GM21528 (cell line): ENCODE data around the gene PRKG1.

ENCODE experiments used
- ATAC-seq: cut with Tn5 transposase; IDR thresholded peaks from one replicate; pipeline ENCODE4 v1.9.1; 2021; ENCODE audit warnings: mild to moderate bottlenecking, moderate library complexity; ENCODE audit not compliant: unreplicated experiment, low FRiP score

PRKG1 gene

GRCh38 chr10:51620131-51620530 lies 545.8 kb downstream of the PRKG1 start:
- peak; percentile 59 for ATAC-seq

- no peak for ATAC-seq
Observed at GRCh38 chr10:51624013-51624412, 549.7 kb downstream of the PRKG1 start.

DNA sequence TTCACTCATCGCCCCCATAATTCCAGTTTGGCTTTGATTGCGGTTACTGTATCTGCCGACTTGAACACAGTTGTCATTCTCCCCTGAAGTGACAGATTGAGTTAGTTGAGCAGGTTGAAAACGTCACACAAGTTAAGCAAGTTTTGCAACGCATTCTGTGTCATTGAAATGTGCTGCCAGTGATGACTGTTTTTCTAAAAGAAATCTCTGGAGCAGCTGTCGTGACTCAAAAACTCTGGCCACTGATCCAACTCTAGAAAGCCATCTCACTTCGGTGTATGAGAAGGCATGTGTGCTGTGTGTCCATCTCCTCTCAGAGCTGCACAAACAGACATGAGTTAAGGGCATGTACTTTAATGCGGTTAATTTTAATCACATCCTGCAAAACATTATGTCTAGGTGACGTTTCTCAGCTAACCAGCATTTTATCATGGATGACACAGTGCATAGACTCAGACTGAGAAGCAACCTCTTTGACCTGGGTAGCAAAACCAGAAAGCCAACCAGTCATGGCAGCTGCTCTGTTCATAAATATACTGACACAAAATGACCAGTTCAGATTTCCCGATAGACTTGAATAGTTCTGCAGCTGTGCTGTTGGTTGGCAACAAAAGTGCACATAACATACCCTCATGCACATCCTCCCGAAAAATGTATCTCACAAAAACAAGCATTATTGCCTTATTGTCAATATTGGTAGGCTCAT lies 555.8 kb downstream of the PRKG1 start:
- no peak for ATAC-seq

- ATAC-seq: no peak
Observed at GRCh38 chr10:51630640-51631005, 556.3 kb downstream of the PRKG1 start.

GRCh38 chr10:51635436-51635835 lies 561.1 kb downstream of the PRKG1 start:
- ATAC-seq: no peak

GRCh38 chr10:51638211-51638610 lies 563.9 kb downstream of the PRKG1 start:
- no peak for ATAC-seq

DNA sequence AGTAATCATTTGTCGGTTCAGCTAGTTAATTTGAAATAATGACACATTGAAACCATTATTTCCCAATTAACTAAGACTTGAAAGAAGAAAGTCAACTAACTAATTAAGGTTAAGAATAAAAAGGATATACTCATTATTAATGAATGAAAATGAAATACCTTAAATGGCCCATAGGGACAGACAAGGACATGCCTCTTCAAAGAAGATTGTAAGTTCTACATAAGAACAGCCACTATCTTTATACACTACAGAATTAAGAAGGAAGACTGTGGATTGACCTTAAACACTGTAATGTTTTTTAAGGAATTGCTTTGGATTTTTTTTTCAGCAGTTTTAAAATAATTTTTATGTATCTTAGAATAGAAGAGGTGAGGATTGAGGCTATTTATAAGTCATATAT lies 564.5 kb downstream of the PRKG1 start:
- no peak for ATAC-seq

DNA sequence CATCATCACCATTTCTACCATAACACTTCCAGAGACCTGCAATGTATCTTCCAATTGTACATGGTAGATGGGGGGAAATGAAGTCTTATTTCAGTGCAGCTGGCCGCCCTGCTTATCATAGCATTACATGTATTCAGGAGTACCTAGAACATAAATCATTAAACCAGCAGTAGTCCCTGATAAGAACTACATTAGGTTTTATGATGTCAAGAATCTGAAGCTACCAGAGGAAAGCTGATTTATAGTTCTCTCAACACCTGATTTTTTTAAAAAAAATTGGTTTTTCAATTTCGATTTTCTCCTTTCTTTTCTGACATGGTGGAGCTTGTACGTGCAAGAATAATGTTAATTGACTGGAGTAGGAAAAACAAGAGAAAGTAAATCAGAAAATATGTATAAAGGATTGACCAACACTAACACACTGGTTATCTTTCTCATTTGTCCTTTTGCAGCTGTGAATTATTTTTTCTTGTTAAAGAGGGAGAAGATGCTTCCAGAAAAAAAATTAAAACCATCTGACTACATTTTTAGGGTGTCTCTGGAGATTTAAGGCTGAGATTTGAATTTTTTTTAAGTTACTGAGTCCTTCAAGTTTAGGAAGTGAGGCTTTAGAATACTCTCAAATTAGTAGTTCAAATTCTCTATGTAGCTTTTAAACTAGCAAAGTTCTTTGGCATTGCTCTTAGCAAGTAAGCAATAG lies 566.0 kb downstream of the PRKG1 start:
- ATAC-seq: no peak

- ATAC-seq: no peak
Observed at GRCh38 chr10:51642581-51642980, 568.3 kb downstream of the PRKG1 start.

DNA sequence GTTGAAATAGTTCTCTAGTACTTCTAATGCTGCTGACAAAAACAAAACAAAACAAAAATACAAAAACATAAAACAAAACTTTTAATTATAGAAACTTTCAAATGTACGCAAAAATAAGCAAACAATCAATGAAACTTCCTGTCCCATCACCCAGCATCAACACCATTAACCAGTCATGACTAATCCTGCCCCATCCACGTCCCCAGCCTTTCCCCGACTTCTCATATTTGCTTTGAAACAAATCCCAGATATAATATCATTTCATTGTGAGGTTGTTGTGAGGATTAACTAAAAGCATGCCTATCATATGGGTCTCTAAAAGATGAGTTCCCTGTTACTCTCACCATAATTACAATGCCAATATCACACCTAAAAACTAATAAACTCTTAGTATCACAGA lies 569.4 kb downstream of the PRKG1 start:
- no peak for ATAC-seq

DNA sequence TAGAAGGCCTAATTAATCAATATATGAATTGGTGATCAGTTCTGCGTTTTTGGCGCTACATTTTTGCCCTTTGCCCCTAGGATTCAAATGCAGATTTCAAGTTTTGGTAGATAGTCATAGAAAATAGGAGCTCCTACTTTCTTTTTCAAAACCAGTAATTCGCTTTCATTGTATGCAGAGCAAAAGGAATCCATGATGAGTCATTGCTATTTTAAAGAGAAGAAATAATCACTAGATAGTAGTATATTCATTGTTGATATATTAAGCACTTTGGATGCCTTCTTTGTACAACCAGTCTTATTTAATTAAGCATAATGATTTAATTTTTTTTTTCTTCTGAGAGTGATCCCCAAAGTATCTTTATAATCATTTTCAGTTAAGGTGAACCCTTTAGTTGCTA lies 574.8 kb downstream of the PRKG1 start:
- no peak for ATAC-seq

- no peak for ATAC-seq
Observed at GRCh38 chr10:51651063-51651462, 576.8 kb downstream of the PRKG1 start.

DNA sequence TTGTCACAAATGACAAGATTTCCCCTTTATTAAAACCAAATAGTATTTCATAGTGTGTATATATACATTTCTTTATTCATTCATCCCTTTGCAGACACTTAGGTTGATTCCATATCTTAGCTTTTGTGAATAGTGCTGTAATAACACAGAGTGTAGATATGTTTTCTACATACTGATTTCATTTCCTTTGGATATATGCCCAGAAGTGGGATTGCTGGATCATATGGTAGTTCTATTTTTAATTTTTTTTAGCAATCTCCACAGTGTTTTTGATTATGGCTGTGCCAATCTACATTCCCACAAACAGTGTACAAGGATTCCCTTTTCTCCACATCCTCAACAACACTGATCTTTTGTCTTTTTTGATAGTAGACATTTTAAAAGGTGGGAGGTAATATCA lies 578.7 kb downstream of the PRKG1 start:
- ATAC-seq: no peak

- ATAC-seq: no peak
Observed at GRCh38 chr10:51654918-51655317, 580.6 kb downstream of the PRKG1 start.

DNA sequence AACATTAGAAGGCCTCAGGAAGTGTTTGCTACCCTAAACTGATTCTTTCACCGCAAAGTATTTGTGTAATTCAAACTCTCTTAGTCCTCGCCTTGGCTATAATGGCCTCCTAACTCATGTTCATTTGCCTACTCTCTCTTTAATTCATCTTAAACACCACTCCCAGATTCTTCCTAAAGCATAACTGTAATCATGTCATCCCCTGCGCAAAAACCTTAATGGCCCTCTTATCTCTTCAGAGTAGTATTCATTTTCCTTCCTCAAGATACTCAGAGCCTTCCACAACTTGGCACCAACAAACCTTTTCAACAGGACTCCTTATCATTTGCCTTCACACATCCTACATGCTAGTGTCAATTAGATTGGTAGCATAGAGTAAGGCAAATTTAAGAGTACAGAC lies 582.2 kb downstream of the PRKG1 start:
- ATAC-seq: no peak

- ATAC-seq: no peak
Observed at GRCh38 chr10:51658000-51658399, 583.7 kb downstream of the PRKG1 start.

DNA sequence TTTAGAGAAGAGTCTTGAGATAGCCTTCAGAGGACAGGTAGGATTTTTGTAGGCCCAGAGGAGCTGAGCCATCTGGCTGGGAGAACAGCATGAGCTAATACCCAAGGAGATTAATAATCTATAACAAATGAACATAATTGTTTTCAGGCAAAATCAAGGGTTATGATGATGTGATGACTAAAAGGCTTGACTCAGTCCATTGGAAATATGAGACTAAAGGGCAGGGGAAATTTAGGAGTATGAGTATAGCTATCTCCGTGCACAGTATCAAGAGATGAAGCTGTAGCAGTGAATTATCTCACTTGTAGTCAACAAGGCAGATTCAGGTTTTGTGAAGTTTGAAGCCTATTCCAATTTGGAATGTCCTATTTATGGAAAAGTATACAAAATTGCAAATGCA lies 585.1 kb downstream of the PRKG1 start:
- no peak for ATAC-seq

DNA sequence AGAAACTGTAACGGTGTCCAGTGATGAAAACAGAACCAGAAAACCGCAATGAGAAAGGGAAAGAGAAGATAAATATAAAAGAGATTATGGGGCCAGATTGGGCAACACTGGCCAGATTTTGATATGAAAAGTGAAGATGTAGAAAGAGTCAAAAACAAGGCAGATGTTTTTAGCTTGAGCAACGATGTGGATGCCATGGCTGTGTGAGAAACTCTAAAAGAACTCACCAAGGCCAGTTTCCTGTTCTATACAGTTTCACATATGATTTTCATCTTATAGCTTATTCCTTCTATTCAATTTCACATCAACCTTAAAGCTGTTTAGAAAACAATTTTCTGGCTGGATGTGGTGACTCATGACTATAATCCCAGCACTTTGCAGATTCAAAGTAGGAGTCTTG lies 588.8 kb downstream of the PRKG1 start:
- no peak for ATAC-seq

- no peak for ATAC-seq
Observed at GRCh38 chr10:51666456-51666855, 592.2 kb downstream of the PRKG1 start.

DNA sequence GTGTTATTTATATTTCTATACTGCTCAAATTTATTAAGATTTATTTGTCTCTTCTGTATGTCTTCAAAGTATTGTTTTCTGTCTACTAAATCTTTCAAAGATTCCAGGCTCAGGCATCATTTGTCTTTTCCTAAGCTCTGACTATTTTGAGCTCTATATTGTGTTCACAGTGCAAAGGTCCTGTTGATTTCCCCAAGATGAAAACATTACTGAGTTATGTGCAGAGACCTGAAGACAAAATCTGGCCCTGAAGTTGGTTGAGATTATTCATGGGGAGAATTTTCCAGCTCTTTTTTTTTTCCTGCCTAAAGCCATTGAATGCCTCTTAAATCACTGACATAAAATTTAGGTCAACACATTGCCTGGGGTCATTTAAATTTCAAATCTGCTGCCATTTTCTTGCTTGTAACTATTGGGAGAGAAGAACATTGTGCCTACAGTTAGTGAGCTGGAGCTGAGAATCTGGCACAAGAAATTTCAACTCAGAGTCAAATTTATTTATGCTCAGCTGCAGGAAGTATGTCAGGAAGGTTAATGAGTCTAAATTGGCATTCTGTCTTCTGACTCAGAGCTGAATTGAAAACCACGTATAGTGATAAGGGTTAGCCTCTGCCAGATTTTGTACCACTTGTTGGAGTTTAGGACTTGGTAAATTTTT lies 593.5 kb downstream of the PRKG1 start:
- ATAC-seq: no peak

DNA sequence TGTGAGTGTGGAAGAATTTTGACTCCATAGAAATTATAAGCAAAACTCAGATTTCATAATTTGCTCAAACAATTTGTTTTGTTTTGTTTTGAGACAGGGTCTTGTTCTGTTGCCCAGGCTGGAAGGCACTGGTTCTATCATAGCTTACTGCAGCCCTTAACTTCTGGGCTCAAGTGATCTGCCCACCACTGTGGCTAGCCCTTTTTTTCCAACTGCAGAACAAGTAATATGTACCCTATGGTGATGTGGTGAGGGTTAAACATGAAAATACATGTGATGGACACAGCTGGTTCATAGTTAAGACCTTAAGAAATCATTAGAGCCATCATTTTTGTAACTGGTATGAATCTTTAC lies 594.0 kb downstream of the PRKG1 start:
- no peak for ATAC-seq

GRCh38 chr10:51669041-51669440 lies 594.8 kb downstream of the PRKG1 start:
- ATAC-seq: no peak
